NCI-H1092 treated with DMSO at 0.1 percent for 48 hours (cell line): ENCODE data around the gene NPHP4.

Source experiments
- DNase-seq: peaks from one replicate; lab custom pipeline; 2025; lab: John Stamatoyannopoulos, UW

Gene NPHP4

GRCh38 chr1:5989731-5990271, 2.4 kb downstream of the NPHP4 start:
- no peak for DNase-seq

- DNase-seq = no peak
These were observed 3.0 kb downstream of the NPHP4 start for GRCh38 chr1:5989286-5989605.

- DNase-seq = no peak
These were observed 3.5 kb downstream of the NPHP4 start for GRCh38 chr1:5988596-5989285.

GRCh38 chr1:5986018-5986417, 6.2 kb downstream of the NPHP4 start:
- DNase-seq = no peak

- DNase-seq = no peak
These were observed 7.0 kb downstream of the NPHP4 start for GRCh38 chr1:5985250-5985649.

- DNase-seq = no peak
These were observed 8.7 kb downstream of the NPHP4 start for GRCh38 chr1:5983361-5984103.

GRCh38 chr1:5982868-5983267, 9.4 kb downstream of the NPHP4 start:
- no peak for DNase-seq

- no peak for DNase-seq
These were observed 9.9 kb downstream of the NPHP4 start for GRCh38 chr1:5982276-5982675.

- DNase-seq = no peak
These were observed 11.2 kb downstream of the NPHP4 start for GRCh38 chr1:5981009-5981380.

GRCh38 chr1:5980314-5981008, 11.8 kb downstream of the NPHP4 start:
- no peak for DNase-seq

- no peak for DNase-seq
These were observed 12.5 kb downstream of the NPHP4 start for GRCh38 chr1:5979536-5980313.

- no peak for DNase-seq
These were observed 13.8 kb downstream of the NPHP4 start for GRCh38 chr1:5978452-5978851.

GRCh38 chr1:5977494-5978444, 14.5 kb downstream of the NPHP4 start:
- no peak for DNase-seq

- DNase-seq = no peak
These were observed 15.3 kb downstream of the NPHP4 start for GRCh38 chr1:5976726-5977493.

- DNase-seq = no peak
These were observed 16.0 kb downstream of the NPHP4 start for GRCh38 chr1:5976231-5976630.

- peak; percentile 55 for DNase-seq
These were observed 16.9 kb downstream of the NPHP4 start for GRCh38 chr1:5975133-5975880.

GRCh38 chr1:5974631-5975030, 17.6 kb downstream of the NPHP4 start:
- no peak for DNase-seq

GRCh38 chr1:5973771-5974170, 18.5 kb downstream of the NPHP4 start:
- DNase-seq = no peak

- no peak for DNase-seq
These were observed 20.1 kb downstream of the NPHP4 start for GRCh38 chr1:5972198-5972520.
